ENCODE data around the gene ZBTB24. TPM values are rescaled to one million over a fixed set of nuclear protein-coding genes. Genes with fewer than 3 reads are reported as not detected.

Gene ZBTB24
- total RNA-seq, 1 experiment from 2014 or later, result 27.3 TPM

DNA sequence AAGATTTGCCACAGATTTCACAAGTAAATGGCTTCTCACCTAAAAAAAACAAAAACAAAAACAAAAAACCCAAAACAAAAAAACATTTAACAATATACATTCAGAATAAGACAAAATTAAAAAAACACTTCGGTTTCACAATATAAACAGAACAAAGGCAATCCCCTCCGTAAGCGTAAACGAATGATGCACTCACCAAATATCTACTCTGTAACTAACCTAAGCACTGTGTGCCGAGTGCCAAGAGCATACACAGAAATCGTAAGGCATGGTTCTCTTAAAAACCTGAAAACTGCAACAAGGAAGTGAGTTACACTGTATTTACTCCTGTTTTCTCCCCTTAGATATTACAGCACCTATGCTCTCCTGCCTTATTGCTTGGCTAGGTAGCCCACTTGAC, 15.3 kb downstream of the ZBTB24 start:
- DNase-seq, result no peak
- Histone ChIP-seq H3K23ac (ENCODE audit: insufficient read length, low read depth, low read length) (no peak overlapping the region), H2AK5ac (ENCODE audit: insufficient read length, low read length) (no peak overlapping the region), H3K79me1 (ENCODE audit: insufficient read depth, low read depth, low read length, poor library complexity, severe bottlenecking) (peaks cover 3% of the 10 kb centered on the region), H3K79me2 (ENCODE audit: insufficient read depth, low read length) (no peaks in the 10 kb centered on the region), H4K20me1 (ENCODE audit: control insufficient read depth, insufficient read depth, insufficient read length) (no peaks in the 10 kb centered on the region), H4K5ac (ENCODE audit: insufficient read length, low read depth, low read length) (no peak overlapping the region), H3K27ac (ENCODE audit: insufficient read length, low read depth, low read length) (no peak overlapping the region), H2BK5ac (ENCODE audit: insufficient read length, low read length) (no peak overlapping the region), H3K4ac (ENCODE audit: low read depth, low read length) (no peak overlapping the region), H3T11ph (ENCODE audit: low read length) (no peak overlapping the region), H3K4me2 (ENCODE audit: insufficient read depth, insufficient read length, low read length) (no peak overlapping the region), H3K18ac (ENCODE audit: insufficient read length, low read depth, low read length) (no peak overlapping the region), H3K9me3 (ENCODE audit: control insufficient read depth, low read depth, low read length) (no peaks in the 10 kb centered on the region), H3K27me3 (ENCODE audit: insufficient read depth, low read length) (no peaks in the 10 kb centered on the region), H2BK20ac (ENCODE audit: low read depth, low read length, poor library complexity, severe bottlenecking) (no peak overlapping the region), H2BK120ac (ENCODE audit: low read depth, low read length, poor library complexity, severe bottlenecking) (no peak overlapping the region), H2BK12ac (ENCODE audit: insufficient read length, low read depth, low read length) (no peak overlapping the region), H4K91ac (ENCODE audit: insufficient read length, low read depth, low read length) (no peak overlapping the region), H3K4me1 (ENCODE audit: insufficient read depth, low read length) (no peaks in the 10 kb centered on the region), H3K14ac (ENCODE audit: insufficient read depth, low read length) (no peak overlapping the region), H4K8ac (replicated peaks; ENCODE audit: insufficient read length, low read depth, low read length) (no peak overlapping the region), H3K23me2 (ENCODE audit: insufficient read length, low read depth, low read length, poor library complexity, severe bottlenecking) (no peaks in the 10 kb centered on the region), H2BK15ac (ENCODE audit: low read depth, low read length) (no peak overlapping the region), H3K56ac (ENCODE audit: insufficient read length, low read depth, low read length) (no peak overlapping the region), H3K9ac (ENCODE audit: extremely low read depth, insufficient read length, low read length) (no peak overlapping the region), H2AFZ (ENCODE audit: low read length) (no peak overlapping the region)
- TF ChIP-seq, protein P1, sequence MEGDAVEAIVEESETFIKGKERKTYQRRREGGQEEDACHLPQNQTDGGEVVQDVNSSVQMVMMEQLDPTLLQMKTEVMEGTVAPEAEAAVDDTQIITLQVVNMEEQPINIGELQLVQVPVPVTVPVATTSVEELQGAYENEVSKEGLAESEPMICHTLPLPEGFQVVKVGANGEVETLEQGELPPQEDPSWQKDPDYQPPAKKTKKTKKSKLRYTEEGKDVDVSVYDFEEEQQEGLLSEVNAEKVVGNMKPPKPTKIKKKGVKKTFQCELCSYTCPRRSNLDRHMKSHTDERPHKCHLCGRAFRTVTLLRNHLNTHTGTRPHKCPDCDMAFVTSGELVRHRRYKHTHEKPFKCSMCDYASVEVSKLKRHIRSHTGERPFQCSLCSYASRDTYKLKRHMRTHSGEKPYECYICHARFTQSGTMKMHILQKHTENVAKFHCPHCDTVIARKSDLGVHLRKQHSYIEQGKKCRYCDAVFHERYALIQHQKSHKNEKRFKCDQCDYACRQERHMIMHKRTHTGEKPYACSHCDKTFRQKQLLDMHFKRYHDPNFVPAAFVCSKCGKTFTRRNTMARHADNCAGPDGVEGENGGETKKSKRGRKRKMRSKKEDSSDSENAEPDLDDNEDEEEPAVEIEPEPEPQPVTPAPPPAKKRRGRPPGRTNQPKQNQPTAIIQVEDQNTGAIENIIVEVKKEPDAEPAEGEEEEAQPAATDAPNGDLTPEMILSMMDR (conservative IDR thresholded peaks at IDR 0.05), result no peak
- H3K9me3 Mint-ChIP-seq, result no peaks in the 10 kb centered on the region
- H3K27ac Mint-ChIP-seq, result no peak overlapping the region
- no CpG with 5 or more reads among the region's 6 CpGs for WGBS (ENCODE audit: extremely low coverage, insufficient read length, low lambda C conversion rate)
- peaks cover 7 to 12% of the 10 kb centered on the region in 2 experiments; a peak in 3 of 4 replicates for H3K4me1 Mint-ChIP-seq
- no peaks in the 10 kb centered on the region for H3K27me3 Mint-ChIP-seq (ENCODE audit: low read depth)
- H3K36me3 Mint-ChIP-seq (ENCODE audit: insufficient read depth in 1 of 3, low read depth in 3 of 3), result peaks cover 54 to 95% (median 95%) of the 10 kb centered on the region in 3 experiments
- no peak overlapping the region for H3K4me3 Mint-ChIP-seq

Data from H9 (cell line).